Stomach (tissue), 4 donors: ENCODE results near the gene STPG2.

Experiments used
- EP300 ChIP-seq: sonication (generic); formaldehyde crosslinking; IDR thresholded peaks from one replicate; pipeline ENCODE4 v1.6.1; 2017; ENCODE audit warnings: antibody characterized with exemption
- POLR2A ChIP-seq, 4 donors: fragments of 450-650 bp; IDR thresholded peaks; one replicate each; pipeline ENCODE4 v1.6.1; 2016; ENCODE audit warnings: antibody characterized with exemption in 4 of 4, control low read depth in 2 of 4, mild to moderate bottlenecking in 1 of 4, moderate library complexity in 1 of 4
- POLR2AphosphoS5 ChIP-seq, 3 donors: sonication (generic); formaldehyde crosslinking; IDR thresholded peaks; one replicate each; pipeline ENCODE4 v1.6.1; 2016; ENCODE audit warnings: antibody characterized with exemption in 3 of 3
- TF ChIP-seq, protein P1 (sequence below), 7 experiments: fragments of 450-650 bp in 4 of 7; fragments of 200-600 bp in 3 of 7; sonication (generic) in 3 of 7; IDR thresholded peaks; one replicate each; pipeline ENCODE4 v1.5.1; 2016 to 2019; ENCODE audit warnings: antibody characterized with exemption in 7 of 7, control low read depth in 2 of 7, mild to moderate bottlenecking in 1 of 7

DNA sequence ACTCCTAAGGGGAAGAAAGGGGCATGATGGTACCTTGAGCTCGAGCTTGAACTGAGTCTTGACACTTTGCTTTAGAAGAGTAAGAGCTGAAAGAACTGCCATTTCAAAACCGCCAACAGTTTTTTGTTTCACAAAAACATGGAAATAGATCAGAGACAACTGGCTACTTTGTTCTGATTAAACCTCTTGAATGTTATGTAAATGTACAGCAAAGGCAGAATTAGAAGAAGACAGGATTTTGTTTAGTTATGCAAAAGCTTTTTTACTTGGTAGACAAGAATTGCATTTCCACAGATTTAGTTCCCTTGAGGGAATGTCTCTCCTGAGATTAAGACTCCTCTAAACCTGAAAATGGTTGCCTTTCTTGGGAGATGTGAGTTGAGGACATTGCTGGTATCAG, 33.3 kb upstream of the STPG2 start:
- TF ChIP-seq POLR2AphosphoS5 (IDR thresholded peaks at IDR 0.05) (no peak), POLR2A (IDR thresholded peaks at IDR 0.05) (no peak), EP300 (no peak)
- TF ChIP-seq, protein P1, sequence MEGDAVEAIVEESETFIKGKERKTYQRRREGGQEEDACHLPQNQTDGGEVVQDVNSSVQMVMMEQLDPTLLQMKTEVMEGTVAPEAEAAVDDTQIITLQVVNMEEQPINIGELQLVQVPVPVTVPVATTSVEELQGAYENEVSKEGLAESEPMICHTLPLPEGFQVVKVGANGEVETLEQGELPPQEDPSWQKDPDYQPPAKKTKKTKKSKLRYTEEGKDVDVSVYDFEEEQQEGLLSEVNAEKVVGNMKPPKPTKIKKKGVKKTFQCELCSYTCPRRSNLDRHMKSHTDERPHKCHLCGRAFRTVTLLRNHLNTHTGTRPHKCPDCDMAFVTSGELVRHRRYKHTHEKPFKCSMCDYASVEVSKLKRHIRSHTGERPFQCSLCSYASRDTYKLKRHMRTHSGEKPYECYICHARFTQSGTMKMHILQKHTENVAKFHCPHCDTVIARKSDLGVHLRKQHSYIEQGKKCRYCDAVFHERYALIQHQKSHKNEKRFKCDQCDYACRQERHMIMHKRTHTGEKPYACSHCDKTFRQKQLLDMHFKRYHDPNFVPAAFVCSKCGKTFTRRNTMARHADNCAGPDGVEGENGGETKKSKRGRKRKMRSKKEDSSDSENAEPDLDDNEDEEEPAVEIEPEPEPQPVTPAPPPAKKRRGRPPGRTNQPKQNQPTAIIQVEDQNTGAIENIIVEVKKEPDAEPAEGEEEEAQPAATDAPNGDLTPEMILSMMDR (IDR thresholded peaks at IDR 0.05) = no peak
